Left kidney (tissue), 2 donors: ENCODE data around the gene RALY. TPM values are rescaled to one million over a fixed set of nuclear protein-coding genes. Genes with fewer than 3 reads are reported as not detected.

ENCODE experiments used
- DNase-seq: peaks from one replicate; pipeline ENCODE4 v3.0.0-alpha.2; 2013
- polyA plus RNA-seq: library from polyadenylated mRNA; unstranded; fragments of 120-200 nt; gene quantifications from one replicate; pipeline ENCODE4 v1.2.1, GENCODE V29; 2013; ENCODE audit not compliant: insufficient read length

The RALY gene
- polyA plus RNA-seq, 1 donor, result 144 TPM

DNA sequence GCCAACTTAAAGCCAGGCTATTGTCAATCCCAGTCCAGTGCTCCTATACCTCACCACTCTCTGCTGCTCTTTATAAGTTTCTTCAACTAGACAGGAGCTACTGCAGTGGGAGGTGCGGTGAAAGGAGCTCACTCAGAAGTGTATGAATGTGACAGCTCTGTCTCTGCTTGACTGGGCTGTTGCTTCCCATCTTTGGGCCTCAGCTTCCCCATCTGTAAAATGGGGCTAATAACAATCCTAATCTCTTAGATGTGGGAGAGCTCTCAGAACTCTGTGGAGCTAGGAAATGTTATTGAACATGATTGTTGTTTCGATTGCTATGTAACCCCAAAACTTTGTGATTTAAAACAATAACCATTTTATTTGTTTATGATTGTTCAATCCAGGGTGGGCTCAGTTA, 8.4 kb upstream of the RALY start:
- DNase-seq, result no peak

DNA sequence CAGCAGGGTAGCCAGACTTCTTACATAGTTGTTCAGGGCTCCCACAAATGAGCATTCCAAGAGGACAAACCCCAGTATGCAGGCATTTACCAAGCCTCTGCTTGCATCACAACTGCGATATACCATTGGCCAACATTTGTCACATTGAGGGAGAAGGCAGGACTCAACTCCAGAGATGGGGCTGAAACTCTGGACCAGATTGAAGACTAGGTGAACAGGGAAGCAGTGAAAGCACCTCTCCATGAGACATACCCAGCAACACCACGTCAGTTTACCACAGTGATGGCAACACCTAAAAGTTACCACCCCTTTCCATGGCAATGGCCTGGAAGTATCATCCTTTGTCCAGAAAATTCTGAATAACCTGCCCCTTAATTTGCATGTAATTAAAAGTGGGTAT, 7.9 kb upstream of the RALY start:
- DNase-seq, result no peak

DNA sequence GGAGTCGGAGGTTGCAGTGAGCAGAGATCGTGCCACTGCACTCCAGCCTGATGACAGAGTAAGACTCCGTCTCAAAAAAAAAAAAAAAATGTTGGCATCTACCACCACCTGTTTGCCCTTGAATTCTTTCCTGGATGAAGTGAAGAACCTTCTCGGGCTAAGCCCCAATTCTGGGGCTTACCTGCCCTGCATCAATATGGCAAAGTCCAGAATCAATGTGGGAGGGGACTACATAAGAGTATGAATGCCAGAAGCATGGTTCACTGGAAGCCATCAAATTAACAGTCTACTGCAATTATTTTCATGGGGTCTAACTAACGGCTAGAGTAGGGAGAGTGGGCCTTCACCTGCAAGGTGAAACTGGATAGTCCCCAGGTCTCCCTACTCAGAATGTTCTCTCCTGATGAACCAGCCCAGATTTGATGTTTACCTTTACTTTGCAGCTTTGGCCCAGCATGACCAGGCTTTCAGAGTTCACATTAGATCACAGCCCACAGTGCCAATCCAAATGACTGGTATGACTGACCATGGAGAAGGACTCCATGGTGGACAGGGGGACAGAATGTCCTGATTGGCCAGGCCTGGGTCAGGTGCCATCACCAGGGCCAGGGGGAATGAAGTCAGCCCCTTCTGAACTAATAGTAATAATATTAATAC, 7.0 kb upstream of the RALY start:
- no peak for DNase-seq

DNA sequence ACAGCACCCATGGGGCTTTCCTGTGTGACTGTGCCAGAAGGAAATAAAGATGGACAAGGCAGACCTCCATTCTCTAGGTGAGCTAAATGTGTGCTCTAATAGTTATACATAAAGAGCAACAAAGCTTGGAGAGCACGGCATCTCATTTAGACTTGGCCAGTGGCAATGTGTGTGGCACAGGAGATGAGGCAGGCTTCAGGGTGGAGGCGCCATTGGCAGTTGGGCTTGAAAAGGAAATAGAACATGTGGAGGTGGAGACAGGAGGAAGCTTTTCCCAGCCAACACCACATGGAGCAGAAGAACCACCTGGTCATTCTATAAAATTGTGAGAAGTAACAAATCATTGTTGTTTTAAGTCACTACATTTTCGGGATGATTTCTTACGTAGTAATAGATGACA, 3.6 kb upstream of the RALY start:
- no peak for DNase-seq

DNA sequence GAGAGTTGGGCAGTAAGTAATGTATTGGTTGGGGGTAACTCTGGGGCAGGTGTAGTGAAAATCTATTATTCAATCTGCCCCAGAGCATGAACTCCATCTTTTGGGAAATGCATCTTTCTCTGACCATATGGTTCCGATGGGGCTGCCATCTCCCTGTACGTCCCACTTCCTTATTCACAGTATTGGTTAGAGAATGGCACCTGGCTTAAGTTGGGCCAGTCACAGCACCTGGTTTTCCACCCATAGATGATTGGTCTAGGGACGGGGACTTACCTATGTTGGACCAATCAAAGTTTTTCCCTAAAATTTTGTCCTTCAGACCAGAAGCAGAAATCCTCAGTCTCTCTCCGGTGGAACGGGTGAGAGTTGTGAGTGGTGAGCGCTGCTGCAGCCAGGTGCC, 2.2 kb upstream of the RALY start:
- no peak for DNase-seq

DNA sequence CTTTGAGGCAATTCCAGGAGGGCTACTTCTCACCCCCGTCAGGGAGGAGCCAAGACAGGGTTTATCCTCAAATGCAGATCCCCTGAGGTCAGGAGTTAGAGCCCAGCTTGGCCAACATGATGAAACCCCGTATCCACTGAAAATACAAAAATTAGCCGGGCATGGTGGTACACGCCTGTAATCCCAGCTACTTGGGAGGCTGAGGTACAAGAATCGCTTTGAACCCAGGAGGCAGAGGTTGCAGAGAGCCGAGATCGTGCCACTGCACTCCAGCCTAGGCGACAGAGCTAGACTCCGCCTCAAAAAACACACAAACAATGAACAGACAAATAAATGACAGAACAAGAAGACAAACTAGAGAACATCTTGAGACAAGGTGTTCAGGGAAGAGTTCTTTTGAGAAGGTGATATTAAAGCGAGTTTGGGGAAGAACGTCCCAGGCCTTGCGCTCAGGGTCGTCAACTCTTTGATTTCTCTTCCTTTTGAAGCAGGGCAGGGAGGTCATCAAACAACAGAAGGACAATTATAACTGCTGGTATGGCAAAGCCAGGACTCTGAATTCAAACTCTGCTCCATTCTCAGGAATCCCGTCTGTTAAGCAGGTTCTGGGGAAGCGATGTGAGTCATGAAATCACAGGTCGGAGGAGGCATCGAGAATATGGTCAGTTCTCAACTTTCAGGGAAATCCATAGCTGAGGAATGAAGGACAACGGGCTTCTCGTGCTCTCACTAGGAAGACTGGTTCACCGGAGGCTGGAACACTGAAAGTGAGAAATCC, 1.4 kb upstream of the RALY start:
- no peak for DNase-seq

DNA sequence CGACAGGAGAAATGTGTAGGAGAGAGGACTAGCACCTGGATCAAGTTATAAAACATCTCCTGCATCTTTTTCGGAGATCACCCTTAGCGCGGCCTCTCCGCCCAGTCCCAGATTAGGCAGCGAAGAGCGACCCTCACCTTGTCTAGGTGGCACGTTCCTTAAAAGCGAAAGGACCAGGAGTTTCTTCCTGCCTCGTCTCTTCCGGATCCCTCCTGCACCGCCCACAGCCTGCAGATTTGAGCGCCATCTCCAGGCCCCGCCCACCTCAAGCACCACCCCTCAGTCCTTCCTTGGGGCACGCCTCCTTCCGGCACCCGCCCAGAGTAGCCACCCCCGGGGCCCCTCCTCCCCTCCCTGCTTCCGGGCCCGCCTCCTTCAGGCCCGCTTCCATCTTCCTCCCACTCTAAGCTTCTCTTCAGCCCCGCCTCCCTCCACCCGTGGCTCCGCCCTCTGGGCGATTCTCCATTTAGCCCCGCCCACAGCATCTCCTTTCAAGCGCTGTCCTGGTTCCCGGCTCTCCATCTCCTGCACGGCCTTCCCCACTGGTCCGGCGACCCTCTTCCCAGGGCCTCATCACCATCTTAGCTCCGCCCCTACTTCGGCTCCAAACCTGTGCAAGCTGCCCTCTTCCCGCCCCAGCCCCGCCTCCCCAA, 662 bp upstream of the RALY start:
- peak; percentile 99 for DNase-seq

DNA sequence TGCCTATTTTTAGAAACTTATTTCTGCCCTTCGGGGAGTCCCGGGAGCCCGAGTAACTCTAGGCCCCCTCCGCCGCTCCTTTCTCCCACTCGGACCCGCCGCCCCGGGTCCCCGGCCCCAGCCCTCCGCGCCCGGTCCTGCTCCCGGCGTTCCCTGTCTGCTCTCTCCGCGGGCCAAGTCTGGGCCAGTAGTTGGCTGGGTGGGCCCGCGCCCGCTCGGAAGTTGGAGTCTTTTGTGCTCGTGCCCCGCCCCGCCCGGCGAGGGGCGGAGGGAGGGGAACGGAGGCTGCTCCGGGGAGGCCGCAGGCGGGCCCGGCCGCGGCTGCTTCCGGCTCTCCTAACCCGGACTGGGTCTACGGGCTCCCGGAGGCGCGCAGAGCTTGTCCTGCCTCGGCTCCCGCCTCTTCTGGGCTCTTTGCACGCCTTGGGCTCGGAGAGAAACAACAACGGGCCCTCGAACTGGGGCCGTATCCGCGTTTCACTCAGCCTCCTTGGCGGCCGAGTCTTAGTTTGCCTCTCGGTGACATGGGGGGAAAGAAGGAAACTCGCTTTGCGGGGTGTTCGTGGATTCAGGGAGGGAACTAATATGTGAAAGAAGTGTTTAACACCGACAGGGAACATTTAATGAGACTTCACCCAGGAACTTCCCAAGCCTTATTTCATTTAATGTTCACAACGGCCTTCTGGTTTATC, 657 bp downstream of the RALY start:
- peak; percentile 78 for DNase-seq

DNA sequence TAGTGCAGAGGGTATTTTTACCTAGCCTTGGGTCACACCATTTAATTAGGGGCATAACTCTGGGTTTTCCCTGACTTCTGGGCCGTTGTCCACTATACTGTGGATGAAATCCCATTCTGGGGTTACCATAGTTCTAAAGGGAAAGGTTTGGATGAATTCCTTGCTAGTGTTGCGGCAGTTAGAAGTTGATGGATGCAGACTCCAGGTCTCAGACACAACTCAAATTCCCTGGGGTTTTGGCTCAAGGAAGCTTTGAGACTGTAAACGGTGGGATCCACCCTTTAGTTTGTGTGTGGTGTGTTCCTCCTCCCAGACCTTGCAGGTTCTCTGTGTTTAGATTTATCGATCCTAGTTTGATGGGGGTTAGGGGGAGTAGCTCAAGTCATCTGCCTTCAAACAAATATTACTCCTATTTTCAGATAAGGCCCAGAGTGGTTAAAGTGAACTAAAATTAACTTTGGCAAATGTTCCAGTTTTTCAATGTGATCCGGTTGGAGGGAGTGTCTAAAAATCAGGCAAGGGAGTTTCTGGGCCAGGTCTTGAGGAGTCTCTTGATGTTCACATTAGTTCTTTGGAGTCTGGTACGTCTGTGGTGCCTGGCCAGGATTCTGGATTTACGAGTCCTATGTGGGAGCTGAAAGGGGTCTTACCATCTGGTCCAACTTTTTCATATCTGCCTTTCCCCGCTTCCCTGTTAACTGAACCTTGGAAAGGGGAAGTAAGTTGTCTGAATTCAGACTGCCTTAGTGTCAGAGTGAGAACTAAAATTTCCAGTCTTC, 1.5 kb downstream of the RALY start:
- peak; percentile 8 for DNase-seq

DNA sequence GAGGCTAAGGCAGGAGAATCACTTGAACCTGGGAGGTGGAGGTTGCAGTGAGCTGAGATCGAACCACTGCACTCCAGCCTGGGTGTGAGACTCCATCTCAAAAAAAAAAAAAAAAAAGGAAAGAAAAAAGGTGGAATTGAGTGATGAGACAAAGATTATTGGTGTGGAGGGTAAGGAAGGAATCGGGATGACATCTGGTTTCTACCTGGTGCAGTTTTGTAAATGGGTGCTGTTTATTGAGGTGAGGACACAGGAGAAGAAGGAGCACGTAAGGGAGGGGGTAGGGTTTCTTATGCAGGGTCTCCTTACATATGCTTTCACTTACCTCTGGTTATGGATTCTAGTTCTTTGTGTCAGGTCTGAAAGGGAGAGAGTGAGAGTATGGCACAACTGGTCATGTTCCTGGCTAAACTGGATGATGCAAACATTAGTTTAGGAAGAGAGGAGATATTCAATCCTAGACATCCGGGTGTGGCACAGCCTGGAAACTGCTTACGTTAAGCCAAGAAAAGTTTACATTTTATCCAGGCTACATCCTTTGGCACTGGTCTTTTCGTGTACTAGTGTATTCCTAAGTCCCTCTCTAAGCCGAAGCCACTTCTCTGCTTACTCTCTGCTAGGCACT, 5.4 kb downstream of the RALY start:
- DNase-seq, result no peak

DNA sequence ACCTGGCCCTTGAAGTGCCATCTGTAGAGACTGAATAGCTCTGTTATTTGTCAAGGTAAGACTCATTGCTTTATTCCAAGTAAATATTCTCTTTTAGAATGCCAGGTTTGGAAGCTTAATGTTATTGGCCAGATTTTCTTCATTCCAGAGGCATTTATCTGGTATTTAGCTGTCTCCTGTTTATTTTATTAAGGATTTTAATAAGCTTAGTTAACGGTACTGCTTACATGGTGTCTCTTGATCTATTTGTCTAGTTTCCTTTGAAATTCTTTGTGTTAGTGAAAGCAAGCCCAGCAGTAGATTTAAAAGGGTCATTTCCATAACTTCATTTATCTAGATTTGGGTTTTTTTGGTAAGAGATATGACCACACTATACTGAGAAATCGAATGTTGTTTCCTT, 7.7 kb downstream of the RALY start:
- DNase-seq, result no peak

DNA sequence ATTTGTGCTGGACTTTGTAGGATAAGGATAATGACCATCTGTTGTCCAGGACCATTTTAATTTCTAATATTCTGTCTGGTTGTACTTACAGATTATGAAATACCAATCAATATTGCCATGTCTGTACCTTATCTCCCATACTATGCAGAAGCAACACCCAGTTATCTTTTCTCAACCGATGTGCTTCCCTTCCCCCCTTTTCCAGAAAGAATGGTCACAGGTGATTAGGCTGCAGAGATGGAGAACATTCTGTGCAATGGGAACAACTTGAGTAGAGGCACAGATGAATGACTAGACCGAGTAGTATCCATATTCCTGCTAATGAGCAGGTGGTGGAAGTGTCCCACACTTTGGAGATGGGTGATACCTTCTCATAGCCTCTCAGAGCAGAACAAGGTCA, 10.5 kb downstream of the RALY start:
- no peak for DNase-seq

DNA sequence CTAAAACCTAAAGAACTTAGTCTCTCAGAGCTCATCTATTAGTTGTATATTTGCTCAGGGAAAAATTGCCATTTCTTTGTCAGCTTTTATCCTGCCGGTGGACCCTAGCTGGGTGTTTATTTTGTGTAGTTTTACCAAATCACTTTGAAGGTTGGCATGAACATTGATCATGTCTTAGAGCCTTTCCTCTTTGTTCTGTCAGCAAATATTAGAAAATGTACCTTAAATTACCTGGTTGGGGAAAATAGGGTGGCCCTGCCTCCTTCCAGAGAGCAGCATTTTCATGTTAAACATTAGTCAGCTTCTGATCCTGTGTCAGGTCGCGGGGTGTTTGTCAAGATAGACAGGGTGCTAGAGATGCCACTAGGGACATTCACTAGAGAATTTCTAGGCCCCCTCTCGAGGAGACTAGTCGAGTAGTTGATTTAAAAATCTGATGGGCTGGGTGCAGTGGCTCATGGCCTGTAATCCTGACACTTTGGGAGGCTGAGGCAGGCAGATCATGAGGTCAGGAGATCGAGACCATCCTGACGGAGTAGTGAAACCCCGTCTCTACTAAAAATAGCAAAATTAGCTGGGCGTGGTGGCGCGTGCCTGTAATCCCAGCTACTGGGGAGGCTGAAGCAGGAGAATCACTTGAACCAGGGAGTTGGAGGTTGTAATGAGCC, 11.2 kb downstream of the RALY start:
- no peak for DNase-seq

DNA sequence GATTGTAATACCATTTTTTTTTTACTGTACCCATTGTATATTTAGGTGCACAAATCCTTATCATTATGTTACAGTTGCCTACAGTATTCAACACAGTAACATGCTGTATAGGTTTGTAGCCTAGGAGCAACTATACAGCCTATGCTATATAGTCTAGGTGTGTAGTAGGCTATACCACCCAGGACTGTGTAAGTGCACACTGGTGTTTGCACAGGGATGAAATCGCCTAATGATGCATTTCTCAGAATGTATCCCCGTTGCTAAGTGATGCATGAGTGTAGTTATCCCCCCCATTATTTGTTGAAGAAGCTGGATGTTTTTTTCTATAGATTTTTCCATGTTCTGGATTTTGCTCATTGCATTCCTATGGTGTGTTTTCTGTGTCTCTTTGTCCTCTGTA, 12.9 kb downstream of the RALY start:
- DNase-seq, result no peak

DNA sequence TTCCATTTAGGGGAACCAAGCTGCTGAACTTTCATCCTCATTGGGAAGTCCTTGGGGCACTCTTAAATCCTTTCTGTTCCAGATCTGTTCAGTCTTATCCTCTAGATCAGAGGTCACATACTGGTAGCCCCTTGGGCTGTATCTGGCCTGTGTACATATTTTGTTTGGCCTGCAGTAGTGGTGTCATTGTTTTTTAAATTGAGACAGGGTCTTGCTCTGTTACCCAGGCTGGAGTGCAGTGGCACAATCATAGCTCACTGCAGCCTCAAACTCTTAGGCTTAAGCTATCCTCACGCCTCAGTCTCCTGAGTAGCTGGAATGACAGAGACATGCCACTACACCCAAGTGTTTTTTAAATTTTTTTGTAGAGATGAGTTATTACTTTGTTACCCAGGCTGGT, 14.8 kb downstream of the RALY start:
- no peak for DNase-seq

DNA sequence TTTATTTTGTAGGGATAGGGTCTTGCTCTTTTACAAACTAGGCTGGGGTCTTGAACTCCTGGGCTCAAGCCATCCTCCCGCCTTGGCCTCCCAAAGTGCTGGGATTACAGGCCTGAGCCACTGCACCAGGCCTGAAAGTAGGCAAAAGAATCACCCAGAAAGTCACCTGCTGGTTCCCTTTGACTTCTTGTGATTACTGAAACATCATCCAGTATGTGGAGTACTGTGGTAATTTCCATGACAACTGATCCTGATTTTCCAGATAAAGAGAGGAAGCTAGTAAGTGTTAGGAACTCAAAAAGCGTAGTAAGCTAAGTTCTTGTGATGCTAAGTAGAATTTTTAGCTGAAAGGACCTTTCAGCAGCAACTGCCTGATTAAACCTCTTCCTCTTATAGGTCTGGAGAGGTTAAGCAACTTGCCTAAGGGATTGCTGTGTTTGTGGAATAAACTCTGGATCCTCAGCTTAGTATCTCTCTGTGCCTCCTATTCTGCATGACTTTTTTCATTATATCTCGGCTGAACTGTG, 16.8 kb downstream of the RALY start:
- DNase-seq, result no peak

DNA sequence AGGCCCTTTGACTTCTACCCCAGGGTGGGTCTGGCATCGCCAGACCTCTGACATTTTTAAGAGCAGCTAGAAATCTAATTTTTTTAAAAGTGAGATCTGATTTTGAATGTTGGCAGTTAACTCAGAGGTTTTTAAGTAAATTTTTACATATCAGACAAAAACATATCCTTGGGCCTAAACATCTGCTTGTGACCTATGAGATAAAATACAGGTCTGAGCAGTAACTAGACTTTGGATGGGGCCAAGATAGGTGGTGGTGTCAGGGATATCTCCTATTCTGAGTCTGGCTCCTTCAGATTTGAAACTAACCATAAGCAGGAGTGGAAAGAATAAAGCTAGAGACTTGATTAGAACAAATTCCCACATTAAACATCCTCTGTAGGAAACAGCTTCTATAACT, 17.6 kb downstream of the RALY start:
- no peak for DNase-seq

DNA sequence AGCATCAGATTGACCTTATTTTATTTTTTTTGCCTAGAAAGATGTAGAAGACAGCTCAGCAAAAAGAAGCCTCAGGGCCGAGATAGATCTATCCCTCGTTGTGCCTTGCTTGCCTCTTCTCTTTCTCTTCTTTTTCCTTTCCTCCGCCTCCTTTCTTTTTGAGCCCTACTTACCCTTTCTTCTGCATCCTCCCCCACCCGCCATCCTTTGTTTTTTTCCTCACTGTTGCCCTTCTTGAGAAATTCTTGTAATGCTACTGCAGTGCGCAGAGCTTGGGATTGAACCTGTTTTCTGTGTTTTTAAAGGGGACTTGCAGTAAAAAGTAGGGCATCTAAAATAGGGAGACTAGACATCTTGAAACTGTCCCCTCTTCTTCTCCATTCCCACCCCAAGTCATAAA, 18.6 kb downstream of the RALY start:
- DNase-seq, result no peak

DNA sequence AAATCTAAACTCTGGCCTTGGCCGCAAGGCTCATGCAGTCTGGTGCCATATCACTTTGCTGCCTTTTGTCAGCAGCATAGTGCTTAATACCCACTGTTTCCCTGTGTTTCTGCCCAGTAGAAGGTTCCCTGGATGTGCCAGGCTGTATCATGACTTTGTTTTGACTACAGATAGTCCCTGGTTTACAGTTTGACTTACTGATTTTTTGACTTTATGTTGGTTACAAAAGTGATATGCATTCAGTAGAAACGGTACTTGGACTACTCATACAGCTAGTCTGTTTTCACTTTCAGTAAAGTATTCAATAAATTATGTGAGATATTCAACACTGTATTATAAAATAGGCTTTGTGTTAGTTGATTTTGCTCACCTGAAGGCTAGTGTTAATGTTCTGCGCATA, 19.0 kb downstream of the RALY start:
- no peak for DNase-seq

DNA sequence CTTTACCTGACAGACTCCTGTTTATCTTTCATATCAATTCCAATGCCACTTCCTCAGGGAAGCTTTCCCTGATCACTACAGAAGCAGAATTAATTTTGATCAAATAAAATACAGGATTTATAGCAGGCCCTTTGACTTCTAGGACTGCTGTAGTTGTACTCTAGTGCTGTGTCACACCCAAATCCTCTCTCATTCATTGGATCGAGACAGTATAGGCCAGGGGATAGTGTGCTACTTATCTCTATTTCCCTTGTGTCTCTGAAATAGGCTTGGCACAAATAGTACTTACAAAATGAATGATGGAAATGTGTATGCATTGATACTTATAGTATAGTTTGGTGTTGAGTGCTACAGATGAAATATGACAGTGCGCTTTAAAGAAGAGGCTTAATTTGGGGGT, 19.8 kb downstream of the RALY start:
- DNase-seq, result no peak

DNA sequence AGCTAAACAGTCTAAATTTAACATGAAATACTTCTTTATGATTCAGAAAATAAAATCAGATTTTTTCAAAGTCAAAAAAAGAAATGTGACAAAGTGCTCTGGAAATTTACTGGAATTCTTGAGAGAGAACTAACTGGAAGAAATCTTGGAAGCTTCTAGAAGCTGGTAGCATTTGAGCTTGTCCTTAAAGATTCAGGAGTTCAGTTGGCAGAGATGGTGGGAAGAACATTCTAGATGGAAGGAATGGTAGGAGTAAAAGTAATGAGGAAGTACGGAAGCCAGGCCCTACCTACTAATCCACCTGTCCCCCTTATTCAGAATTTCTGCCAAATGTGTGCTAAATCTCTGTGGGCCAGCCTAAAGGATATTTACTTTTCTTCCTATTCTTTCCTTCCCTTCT, 21.2 kb downstream of the RALY start:
- no peak for DNase-seq
